ENCODE measurements around the gene TNK2.

GRCh38 chr3:195882002-195882441, 26.3 kb downstream of the TNK2 start:
- TF ChIP-seq FOSL2 (CRISPR knock-in tag; IDR thresholded peaks at IDR 0.05), result no peak
- no peak for TF ChIP-seq ZNF850 (CRISPR knock-in tag; conservative IDR thresholded peaks at IDR 0.05)
- TF ChIP-seq RFXANK (CRISPR knock-in tag; IDR thresholded peaks at IDR 0.05), result no peak
- TF ChIP-seq SOX6 (IDR thresholded peaks at IDR 0.05), result no peak
- no peak for TF ChIP-seq SOX6 (CRISPR knock-in tag; IDR thresholded peaks at IDR 0.05)
- TF ChIP-seq MEF2D (CRISPR knock-in tag; IDR thresholded peaks at IDR 0.05), result no peak
